ENCODE measurements around the gene DDX1.
"Not testable (repeated sequence)": the region's sequence is repeated elsewhere in the genome, so short reads cannot be mapped to it uniquely, and the experiment has no call there.

DDX1 gene

DNA sequence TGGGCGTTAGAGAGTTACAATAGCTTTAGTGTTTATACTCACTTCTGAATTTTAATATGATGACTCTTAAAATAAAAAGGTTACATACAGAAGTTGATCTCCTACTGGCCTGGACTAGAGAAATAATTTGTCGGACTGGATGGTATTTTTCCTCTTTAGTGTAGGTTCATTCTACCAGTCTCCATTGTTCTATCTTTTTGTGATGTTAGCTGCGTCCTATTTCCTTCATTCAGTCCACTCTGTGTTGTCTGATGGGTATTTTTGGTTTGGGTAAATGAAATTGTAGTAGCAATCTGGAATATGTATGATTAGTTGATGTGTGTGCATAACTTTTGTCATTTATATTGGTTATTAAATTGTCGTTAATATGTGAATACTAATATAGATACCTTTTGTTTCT is 5.3 kb downstream of the DDX1 start:
- no peak for DNase-seq

DNA sequence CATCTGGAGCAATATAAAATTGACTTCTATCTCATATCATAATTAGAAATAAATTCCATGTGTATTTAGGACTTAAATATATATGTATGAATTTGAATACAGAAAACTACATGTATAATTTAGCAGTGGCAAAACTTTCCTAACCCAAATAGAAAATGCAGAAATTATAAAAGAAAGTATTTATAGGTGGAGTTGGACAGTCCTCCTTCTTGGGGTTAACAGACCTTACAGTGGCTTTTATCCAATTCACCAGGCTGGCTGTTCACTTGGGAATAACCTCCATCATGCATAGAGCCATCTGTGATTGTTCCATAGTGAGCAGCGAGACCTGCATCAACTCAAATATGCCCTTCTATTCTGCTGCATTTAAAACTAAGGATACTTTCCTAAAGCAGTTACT is 8.3 kb downstream of the DDX1 start:
- no peak for DNase-seq

DNA sequence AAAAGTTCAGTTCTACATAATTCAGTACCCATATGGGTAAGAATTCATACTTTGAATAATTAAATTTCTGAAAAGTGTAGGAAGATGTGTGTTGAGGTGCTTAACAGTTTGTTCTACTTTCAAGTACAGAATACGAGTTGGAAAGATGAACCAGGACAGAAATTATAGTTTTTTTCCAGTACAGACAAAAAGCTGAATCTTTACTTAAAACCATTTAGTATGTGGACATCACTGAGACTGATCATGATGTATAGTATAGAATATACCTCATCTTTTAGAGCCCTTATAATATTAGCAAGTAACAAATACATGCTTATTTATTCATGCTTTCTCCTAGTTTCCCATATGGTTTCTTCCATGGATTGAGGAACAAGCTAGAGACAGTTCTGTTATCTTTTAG is 10.0 kb downstream of the DDX1 start:
- no peak for DNase-seq

DNA sequence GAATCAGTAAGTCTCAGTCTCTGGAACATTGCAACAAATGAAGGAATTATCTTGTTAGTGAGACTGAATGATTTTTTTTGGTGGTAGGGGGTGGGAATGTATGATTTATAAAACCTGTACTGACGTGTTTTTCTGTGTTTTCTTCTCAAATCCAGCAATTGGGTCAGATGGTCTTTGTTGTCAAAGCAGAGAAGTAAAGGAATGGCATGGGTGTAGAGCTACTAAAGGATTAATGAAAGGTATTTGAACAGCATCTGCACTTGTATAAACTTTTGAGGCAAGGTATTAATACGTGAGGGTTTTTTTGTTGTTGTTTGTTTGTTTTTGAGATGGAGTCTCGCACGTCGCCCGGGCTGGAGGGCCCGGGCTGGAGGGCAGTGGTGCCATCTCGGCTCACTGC is 10.7 kb downstream of the DDX1 start:
- DNase-seq = no peak

DNA sequence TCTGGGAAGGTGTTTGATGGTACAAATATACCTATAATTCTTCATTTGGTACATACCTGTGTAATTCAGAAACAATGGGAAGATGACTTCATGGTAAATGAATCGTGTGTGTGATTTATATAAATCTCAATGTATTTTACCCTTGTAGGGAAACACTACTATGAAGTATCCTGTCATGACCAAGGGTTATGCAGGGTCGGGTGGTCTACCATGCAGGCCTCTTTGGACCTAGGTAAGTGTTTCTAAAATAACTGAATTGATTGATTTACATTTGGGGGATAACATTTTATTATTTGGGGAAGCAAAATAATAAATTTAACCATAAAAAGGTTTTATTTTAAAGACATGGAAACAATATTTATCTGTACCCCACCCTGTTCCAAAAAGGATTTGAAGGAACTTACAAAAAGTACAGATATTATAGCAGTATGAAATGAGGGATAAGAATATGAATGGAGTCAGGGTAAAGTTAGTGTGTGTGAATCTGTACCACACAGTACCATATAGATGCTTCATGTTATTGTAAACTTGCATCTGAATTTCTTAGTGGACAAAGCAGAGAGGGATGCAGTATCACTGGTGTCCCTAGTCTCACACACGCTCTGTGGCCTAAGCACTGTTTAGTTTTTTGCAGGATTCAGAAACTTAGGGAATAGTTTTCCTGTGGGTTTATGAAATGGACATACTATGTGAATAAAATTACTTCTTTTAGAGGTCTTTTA is 11.5 kb downstream of the DDX1 start:
- no peak for DNase-seq

DNA sequence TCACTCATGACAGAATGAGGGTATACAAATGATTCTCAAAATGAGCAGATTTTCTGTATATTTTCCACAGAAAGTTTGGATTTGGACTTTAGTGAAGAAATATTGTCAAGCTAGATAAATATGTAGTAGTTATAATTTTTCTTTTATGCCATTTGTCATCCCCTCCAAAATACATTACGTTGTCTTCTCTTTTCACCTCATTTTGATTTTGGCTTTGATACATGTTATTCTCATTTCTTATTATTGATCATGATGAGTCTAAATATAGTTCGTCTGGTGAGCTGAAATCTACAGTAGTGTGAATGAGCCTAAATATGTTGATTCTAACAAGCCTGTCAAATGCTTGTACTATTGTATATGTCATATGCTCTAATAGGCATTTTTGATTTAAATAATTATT is 12.3 kb downstream of the DDX1 start:
- no peak for DNase-seq

DNA sequence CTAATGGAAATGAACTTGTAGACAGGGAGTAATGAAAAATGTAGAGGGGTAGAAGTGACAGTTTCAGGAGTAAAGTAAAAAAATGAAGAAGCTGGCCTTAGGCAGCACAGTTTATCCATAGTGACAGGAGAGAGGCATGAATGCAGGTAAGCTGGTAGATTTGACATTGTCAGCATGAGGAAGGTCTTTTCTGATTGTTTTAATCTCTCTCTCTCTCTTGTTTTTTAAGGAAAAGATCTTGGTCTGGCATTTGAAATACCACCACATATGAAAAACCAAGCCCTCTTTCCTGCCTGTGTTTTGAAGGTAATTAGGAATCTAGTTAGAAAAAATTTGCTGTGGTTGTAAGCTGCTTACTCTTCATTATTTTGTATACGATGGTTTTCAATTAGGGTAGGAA is 14.1 kb downstream of the DDX1 start:
- no peak for DNase-seq

DNA sequence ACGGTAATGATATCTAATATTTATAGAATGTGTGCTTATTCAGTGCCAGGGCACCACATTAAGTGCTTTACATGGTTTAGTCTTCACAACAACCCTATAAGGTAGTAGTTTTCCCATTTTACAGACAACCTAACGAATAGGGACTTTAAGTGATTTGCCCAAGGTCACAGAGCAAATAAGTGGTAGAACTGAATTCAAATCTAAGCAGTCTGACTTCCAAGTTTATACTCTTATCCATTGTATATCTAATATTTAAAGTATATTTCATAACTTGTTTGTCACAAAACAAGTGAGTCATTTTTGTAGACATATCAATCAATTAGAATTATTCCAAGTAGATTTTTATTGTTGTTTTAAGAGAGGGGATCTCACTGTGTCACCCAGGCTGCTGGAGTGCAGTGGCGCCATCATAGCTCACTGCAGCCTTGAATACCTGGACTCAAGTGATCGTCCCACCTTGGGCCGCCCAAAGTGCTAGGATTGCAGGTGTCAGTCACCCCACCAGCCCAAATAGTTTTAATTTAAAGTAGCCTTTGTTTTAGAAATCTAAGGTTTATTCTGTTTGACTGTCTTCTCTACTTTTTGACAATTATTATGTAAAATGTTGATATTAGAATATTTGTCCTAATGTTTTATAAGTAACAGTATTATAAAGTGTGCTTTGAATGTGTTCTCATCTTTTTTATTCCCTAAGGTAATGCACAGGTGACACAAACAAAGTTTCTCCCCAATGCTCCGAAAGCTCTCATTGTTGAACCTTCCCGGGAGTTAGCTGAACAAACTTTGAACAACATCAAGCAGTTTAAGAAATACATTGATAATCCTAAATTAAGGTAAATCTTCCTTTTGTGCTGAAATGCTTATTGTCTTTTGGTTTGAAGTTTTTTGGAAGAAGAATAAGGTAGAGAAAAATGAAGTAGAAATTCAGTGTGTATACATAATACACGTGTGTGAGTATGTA is 15.1 kb downstream of the DDX1 start:
- no peak for DNase-seq

DNA sequence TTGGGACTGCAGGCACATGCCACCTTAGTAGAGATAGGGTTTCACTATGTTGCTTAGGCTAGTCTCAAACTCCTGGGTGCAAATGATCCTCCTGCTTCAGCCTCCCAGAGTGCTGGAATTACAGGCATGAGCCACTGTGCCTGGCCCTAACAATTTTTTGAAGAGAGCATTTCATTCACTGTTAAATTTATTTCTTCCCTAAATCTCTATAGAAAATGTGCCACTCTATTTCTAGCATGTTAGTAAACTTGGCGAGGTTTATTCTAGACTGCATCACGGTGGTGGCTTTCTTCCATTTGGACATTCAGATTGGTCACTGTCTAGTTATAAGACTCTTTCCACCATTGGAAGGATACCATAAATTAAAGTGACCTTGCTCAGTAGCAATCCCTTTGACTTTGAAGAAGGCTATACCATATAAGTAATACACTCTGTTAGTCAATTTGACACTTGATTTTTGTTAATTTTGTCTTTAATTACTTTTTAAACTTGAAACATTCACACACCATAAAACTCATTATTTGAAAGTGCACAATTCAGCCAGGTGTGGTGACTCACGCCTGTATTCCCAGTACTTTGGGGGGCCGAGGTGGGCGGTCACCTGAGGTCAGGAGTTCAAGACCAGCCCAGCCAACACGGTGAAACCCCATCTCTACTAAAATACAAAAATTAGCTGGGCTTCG is 16.2 kb downstream of the DDX1 start:
- no peak for DNase-seq

DNA sequence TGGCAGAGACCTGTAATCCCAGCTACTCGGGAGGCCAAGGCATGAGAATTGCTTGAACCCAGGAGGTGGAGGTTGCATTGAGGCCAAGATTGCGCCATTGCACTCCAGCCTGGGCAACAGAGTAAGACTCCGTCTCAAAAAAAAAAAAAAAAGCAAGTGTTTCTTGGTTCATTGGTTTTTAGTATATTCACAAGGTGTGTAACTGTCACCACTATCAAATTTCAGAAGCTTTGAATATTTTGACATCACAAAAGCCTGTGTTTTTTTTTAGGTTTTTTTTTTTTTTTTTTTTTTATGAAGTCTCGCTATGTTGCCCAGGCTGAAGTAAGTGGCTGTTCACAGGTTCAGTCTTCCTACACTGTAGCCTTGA is 16.7 kb downstream of the DDX1 start:
- no peak for DNase-seq

DNA sequence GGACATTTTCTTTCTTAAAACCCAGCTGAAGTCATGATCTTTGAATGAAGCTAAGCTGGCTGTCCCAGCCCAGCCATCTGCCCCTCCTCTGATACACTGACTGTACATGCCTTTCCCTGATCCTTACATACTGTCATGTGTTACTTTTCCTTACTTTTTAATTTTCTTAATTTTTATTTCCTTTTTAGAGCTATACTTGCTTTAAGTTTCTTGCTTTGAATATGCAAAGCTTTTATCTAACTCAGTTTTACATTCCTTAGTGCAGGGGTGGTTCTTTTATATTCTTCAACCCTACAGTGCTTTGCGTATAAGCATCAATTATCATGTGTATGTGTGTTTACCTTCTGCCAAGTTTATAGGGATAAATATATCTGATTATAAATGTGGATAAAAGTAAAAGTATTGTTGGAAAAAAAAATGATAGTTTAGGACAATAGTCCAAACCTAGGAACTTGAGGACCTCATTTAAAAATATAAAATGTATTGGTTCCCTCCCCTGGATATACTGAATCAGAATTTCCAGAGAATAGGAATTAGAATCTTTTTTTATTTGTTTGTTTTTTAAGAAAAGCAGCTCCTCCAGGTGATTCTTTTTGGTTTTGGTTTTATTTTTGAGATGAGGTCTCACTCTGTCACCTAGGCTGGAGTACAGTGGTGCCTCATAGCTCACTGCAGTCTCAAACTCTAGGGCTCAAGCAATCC is 17.8 kb downstream of the DDX1 start:
- no peak for DNase-seq

DNA sequence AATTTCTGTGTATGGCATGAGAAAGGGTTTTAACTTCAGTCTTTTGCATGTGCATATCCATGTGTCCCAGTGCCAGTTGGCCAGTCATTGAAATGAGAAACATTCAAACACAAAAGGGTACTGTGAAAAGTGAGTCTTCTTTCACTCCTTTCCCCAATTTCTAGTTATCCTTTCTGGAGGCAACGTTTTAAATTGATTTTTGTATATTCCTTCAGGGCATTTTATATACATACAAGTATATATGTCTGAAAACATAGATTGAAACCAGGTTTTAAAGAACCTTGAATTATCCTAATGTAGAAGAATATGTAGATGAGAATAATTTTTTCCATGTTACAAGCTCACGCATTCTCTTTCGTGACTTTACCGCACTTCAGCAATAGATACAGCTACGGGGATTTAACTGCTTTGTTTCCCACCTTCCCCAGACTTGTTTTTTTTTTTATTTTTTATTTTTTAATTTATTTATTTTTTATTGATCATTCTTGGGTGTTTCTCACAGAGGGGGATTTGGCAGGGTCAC is 18.8 kb downstream of the DDX1 start:
- no peak for DNase-seq

DNA sequence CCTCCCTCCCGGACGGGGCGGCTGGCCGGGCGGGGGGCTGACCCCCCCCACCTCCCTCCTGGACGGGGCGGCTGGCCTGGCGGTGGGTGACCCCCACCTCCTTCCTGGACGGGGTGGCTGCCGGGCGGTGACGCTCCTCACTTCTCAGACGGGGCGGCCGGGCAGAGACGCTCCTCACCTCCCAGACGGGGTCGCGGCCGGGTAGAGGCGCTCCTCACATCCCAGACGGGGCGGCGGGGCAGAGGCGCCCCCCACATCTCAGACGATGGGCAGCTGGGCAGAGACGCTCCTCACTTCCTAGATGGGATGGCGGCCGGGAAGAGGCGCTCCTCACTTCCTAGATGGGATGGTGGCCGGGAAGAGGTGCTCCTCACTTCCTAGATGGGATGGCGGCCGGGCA is 20.4 kb downstream of the DDX1 start:
- not testable (repeated sequence) for DNase-seq

DNA sequence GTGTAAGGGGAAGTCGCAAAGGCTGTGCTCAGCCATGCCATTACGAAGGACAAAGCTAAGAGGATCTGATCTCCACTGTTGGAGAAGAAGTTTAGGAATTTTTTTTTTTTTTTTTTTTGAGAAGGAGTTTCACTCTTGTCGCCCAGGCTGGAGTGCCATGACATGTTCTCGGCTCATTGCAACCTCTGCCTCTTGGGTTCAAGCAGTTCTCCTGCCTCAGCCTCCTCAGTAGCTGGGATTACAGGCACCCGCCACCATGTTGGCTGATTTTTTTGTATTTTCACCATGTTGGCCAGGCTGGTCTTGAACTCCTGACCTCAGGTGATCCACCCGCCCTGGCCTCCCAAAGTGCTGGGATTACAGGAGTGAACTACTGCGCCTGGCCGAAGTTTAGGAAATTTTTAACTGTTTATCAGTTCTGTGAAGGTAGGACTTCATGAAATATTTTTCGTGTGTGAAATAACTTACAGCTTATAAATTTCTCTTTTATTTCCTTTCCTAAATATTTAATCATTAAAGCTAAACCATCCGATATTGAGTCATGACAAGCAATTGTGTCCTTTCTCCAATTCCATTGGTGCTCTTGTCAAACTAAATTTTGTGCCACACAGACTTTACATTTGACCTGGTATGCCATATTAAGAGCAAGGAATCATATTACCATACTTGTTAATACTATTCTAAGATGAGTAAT is 22.2 kb downstream of the DDX1 start:
- DNase-seq = no peak

DNA sequence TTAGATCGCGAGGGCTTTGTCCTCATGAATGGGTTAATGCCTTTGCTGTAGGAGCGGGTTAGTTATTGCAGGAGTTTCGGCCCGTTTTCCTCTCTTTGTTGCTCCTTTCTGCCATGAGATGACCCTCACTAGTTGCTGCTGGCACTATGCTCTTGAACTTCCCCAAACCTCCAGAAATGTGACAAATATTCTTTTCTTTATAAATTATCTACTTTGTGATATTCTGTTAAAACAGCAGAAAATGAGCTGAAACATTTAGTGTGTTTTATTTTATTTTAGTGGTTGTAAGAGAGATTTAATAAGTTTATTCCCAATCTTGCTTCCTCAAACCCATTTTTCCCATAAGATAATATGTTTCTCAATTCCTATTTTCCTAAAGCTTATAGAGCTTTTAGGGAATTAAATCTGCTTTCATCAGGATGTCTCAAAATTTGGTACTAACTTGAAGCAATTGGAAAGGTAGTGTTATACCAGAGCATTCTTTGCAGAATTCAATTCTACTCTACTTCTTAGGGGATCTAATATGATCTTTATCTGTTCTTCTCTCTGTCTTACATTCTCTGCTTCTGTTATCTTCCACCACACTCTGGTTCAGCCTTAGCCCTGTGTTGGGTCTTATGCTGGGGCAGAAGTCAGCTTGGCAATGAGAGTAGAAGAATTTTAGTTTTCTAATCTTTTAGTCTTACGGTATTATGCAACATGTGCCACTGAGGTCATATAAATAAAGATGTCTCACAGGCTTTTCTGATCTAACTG is 23.1 kb downstream of the DDX1 start:
- DNase-seq = no peak

DNA sequence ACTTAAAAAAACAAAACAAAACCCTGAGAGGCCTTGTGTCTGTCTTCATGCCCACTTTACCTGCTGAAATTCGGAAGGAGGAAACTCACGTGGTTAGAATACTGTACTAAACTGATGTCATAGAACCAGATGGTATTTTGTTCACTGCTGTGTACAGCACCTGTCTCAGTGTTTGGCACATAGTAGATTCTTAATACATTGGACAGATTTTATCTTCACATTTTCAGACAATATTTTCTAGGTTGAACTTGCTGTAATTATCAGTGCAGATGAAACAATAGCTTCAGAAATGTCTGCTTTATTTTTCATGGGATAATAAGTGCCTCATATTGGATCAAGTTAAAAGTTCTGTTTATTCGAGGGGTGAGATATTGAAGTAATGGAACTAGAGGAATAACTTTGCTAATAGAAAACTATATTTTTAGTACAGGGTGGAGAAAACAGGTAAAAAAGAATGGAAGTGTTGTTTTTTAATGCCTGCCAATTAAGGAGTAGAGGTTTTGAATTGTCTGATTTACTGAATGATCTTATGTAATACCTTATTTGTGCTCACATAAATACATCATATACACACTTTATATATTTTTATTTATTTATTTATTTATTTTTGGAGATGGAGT is 23.7 kb downstream of the DDX1 start:
- no peak for DNase-seq

DNA sequence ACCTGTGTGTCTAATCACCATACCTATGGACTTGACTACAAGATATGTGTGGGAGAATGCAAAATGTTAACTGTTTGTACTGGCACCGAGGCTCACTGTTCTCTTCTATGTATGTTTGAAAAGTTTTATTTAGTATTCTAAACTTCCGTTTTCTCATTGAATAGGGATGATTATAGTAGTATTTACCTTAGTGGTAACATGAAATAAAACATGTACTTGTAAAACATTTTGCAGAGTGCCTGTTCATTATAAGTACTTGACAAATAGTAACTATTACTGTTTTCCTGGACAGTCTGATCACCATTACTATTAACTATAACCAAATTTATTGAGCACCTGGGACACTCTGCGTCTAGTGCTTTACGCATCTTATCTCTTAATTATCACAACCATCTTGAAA is 24.8 kb downstream of the DDX1 start:
- DNase-seq = no peak

DNA sequence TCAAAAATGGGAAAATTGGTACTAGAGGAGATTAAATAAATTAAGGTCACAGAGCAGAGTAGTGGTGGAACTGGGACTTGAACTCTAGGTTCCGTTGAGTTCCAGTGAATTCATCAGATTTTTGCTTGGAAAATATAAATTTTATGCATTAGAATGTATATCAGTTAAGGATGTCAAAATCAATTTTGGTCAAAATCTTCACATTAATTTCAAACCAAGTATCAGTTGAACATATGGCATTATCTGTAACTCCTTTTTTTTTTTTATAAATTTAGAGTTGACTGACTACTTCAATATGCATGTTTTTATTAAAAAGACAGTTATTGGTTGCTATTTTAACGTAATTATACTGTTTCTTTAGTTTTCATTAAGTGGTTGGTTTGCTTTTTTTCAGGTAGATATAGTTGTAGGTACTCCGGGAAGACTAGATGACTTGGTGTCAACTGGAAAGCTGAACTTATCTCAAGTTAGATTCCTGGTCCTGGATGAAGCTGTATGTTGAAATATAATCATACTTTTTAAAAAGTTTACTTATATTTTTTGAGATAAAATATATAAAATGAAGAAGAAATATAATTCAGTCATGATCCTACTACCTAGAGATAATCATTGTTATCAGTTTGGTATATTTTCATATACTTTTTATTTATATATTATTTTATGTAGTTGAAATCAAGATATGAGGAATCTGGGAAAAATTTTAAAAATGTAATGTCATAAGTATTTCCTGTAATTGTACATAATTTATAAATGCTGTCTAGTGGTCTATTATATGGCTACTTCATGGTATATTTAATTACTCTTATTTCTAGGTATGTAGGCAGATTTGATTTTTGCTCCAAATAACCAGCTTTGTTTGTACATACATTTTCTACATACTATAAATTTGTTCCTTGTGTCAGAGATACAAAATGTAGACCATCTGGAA is 25.4 kb downstream of the DDX1 start:
- DNase-seq = no peak

DNA sequence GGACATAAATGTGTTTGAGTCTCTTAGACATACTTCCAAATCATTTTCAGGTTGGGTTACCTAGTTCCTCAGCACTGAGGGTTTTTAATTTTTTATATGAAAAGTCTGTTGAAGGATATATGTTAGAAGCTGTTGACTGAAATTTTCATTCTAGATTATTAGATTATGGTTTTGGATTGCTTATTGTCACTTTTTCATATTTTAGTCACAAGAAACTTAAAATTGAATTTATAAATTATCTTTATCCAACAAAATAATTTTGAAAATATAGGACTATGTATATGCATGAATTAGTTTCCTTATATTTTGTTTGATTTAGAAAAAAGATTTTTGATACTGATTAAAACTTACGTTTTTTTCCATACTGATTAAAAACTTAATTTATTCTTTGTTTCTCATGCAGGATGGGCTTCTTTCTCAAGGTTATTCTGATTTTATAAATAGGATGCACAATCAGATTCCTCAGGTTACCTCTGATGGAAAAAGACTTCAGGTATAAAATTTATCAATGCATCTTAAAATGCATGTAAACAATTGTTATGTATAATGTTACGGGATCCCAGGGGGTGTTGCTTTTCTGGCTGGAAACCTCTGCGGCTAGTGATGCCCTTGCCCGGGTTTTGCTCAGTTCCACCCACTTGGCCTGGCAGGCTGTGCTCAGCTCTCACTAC is 26.2 kb downstream of the DDX1 start:
- DNase-seq = no peak
